GM18505 (cell line): ENCODE measurements around the gene TSPAN33.
"Not testable (repeated sequence)": the region's sequence is repeated elsewhere in the genome, so short reads cannot be mapped to it uniquely, and the experiment has no call there.

Experiments used
- ATAC-seq: cut with Tn5 transposase; IDR thresholded peaks from one replicate; pipeline ENCODE4 v1.9.1; 2021; ENCODE audit not compliant: unreplicated experiment
- POLR2A ChIP-seq: IDR thresholded peaks from 4 replicates; pipeline ENCODE4 v1.6.1; 2011; ENCODE audit warnings: borderline replicate concordance; ENCODE audit not compliant: insufficient read depth, insufficient read length; ENCODE audit errors: extremely low read depth

Gene TSPAN33

DNA sequence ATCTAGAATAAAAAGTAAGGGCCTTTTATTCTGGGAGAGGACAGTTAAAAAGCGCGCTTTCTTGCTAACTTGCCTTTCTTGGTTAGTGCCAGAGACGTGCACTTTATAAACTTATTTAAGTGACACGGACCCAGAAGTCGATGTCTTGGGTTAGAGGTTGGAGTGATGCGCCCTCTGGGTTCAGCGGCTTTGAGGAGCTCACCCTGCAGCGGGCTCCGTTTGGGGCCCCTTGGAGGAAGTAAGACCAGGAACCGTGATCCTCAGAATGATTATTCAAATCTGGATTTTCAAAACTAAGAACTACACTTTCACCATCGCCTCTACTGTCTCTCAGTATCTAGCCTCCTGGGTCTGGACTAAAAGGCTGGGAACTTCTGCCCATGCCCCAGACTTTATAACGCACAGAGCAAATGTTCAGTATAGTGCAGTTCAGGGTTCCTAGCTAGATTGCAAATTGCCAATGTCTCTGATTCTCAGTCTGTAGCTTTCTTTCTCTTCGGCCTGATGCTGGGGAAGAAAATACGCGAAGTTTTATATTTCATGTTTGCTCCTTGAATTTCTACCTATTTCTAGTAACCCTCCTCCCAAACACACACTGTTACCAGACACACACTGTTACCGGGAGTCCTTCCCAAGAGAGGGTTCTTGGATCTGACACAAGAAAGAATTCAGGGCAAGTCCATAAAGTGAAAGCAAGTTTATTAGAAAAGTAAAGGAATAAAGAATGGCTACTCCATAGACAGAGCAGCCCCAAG lies 25.4 kb downstream of the TSPAN33 start:
- peak; percentile 43 for ATAC-seq
- no peak for TF ChIP-seq POLR2A

DNA sequence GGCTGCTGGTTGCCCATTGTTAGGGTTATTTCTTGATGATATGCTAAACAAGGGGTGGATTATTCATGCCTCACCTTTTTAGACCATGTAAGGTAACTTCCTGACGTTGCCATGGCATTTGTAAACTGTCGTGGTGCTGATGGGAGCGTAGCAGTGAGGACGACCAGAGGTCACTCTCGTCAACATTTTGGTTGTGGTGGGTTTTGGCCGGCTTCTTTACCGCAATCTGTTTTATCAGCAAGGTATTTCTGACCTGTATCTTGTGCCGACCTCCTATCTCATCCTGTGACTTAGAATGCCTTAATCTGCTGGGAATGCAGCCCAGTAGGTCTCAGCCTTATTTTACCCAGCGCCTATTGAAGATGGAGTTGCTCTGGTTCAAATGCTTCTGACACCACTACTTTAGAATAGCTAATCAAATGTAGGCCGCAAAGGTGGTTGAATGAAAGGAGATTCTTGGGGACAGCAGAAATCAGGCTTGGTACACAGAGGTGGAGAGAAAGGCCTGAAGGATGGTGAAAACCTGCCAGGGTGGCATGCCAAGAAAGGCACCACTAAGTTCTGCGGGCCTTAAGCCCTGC lies 26.0 kb downstream of the TSPAN33 start:
- ATAC-seq, result no peak
- TF ChIP-seq POLR2A, result no peak

- not testable (repeated sequence) for ATAC-seq
These were observed 29.4 kb downstream of the TSPAN33 start for GRCh38 chr7:129173861-129174260.

- TF ChIP-seq POLR2A, result no peak
- no peak for ATAC-seq
These were observed 32.6 kb downstream of the TSPAN33 start for GRCh38 chr7:129176916-129177710.

DNA sequence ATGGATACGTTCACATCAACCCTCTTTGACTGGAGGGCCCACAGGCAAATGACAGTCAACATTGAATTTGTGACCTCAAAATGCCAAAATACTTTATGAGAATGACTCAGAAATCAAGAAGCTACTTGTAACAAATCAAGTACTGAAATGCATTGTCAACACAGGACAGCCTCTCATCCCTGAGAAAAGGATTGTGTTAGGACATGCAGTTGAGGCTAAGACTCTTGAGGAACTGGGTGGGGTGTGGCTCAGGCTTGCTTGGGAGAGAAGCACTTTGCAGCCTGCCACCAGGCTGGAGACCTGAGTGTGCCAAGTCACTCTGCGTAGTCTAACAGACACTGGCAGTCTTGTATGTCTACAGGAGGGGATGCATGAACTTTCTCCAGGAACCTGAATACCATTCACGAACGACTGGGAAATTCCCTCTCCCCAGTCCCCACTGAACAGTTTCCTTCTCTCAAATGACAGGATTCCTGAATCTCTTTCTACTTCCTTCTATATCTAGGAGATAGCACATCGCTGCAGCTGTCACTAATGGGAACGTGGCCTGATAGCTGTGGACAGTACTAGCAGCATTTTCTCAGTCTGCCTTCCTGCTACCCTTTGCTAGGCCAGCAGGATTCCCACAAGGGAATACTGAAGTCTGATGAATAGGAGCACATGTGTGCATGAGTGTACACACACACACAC lies 40.6 kb downstream of the TSPAN33 start:
- no peak for TF ChIP-seq POLR2A
- no peak for ATAC-seq

DNA sequence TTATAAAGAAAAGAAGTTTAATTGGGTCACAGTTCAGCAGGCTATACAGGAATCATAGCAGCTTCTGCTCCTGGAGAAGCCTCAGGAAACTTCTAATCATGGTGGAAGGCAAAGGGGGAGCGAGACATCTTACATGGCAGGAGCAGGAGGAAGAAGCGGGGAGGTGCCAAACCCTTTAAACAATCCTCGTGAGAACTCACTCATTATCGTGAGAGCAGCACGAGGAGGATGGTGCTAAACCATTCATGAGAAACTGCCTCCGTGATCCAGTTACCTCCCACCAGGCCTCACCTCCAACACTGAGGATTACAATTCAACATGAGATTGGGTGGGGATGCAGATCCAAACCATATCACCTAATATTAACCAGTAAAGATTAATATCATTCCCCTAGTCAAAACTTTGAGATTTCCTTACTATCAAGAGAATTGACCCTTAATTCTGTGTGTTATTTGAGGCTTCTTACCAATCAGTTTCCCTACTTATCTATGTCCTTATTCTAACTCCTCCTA lies 42.3 kb downstream of the TSPAN33 start:
- no peak for TF ChIP-seq POLR2A
- ATAC-seq, result no peak

GRCh38 chr7:129187681-129188371 lies 43.3 kb downstream of the TSPAN33 start:
- no peak for ATAC-seq
- TF ChIP-seq POLR2A, result no peak

DNA sequence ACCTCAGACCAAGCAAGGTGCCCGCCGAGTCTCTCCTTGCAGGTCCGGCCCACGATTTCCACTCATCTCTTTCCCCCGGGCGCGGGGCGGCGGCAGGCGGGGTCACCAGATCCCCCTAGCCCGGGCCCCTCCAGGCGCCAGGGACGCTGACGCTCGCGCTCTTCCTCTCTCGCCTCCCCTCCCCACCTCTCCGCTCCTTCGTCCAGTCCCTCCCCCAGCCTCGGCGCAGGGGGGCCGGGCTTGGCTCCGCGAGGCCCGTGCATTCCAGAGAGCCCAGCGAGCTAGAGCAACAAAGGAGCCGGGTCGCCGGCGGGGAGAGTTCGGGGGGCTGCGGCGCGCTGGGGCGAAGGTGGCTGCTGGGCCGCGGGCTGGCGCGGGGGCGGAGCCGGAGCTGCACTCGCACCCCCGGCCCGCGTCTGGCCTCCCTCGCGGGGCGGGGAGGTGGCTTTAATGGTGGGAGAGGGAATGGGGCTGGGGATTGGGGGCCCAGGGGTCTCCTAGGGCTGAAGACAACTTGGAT lies 43.9 kb downstream of the TSPAN33 start, which contains the start of gene SMO:
Gene SMO, plus strand, starts transcription at position 262 of the 520 bp plus-strand sequence. CDS start 519 bp downstream, outside the sequence.
- TF ChIP-seq POLR2A, result no peak
- ATAC-seq, result no peak

GRCh38 chr7:129188892-129189660 lies 44.6 kb downstream of the TSPAN33 start:
- no peak for TF ChIP-seq POLR2A
- no peak for ATAC-seq

GRCh38 chr7:129189661-129190310 lies 45.3 kb downstream of the TSPAN33 start:
- TF ChIP-seq POLR2A, result no peak
- no peak for ATAC-seq

DNA sequence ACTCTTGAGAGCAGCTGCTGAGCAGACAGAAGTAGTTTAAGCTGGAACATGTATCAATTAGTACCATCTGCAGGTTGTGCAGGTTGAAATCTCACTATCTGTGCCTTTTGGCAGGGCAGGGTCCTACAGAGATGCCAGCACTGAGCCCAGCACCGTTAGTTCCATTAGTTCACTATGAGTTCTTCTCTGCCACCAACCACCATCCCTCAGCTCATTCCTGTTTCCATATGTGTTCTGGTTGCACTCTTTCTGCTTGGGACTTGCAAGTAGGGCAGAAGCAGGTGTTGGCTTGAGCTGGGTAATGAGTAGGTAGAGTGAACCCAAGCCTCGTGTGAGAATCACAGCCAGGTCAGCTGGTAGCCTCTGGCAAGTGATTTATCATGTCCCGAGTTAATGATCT lies 46.8 kb downstream of the TSPAN33 start:
- ATAC-seq, result no peak
- no peak for TF ChIP-seq POLR2A
